Measurements from ENCODE around the gene ALOX15.

The ALOX15 gene

DNA sequence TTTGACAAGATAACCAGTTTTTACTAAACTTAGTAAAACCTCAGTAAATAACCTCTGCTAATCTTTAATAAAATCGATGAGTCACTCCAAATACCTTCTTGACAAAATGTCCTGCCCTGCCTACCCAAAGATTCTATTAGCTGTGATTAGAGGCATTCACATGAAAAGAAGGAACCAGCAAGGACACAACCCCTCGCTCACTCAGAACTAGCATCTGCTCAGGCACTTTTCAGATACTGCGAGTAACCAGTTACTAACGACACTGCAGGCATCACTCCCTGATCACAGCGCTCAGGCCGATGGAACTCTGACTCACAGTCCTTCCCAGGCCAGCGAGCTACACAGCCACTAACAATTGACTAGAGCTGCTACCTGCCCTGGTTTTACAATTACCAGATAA, 38.2 kb upstream of the ALOX15 start:
- no peaks in the 10 kb centered on the region for H4K20me1 ChIP-seq (ENCODE audit: low read depth, low read length)
- no peaks in the 10 kb centered on the region for H3K9me3 ChIP-seq (ENCODE audit: insufficient read depth, low read length)

DNA sequence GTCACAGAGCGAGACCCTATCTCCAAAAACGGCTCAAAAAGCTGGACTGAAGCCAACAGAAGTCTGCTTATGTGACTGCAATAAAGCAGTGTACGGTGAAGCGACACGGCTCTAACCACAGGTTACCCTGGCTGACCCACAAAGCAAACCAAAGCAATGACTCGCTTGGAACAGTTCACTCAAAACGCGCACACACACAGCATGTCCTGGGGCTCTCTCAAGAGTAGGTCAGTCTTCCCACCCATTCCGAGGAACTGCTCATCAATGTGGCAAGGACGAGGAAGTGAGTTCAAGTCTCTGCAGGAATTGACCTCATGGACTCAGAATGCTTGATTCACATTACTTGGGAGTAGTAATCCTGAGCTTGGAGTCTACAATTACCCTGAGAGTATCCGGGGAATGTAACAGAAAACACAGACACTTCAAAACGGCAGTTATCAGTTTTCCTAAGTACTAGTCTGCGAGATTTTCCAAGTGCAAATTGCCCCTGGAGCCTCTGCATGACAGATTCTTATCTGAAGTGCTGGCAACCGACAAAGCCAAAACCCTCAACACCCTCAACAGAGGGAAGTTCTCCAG, 37.1 kb upstream of the ALOX15 start:
- no peak overlapping the region for H3K4me3 ChIP-seq (ENCODE audit: insufficient read depth, low read length, poor library complexity, severe bottlenecking)
- TF ChIP-seq EZH2phosphoT487 (conservative IDR thresholded peaks at IDR 0.05; ENCODE audit: low read length), result no peak
- TF ChIP-seq, protein P1, sequence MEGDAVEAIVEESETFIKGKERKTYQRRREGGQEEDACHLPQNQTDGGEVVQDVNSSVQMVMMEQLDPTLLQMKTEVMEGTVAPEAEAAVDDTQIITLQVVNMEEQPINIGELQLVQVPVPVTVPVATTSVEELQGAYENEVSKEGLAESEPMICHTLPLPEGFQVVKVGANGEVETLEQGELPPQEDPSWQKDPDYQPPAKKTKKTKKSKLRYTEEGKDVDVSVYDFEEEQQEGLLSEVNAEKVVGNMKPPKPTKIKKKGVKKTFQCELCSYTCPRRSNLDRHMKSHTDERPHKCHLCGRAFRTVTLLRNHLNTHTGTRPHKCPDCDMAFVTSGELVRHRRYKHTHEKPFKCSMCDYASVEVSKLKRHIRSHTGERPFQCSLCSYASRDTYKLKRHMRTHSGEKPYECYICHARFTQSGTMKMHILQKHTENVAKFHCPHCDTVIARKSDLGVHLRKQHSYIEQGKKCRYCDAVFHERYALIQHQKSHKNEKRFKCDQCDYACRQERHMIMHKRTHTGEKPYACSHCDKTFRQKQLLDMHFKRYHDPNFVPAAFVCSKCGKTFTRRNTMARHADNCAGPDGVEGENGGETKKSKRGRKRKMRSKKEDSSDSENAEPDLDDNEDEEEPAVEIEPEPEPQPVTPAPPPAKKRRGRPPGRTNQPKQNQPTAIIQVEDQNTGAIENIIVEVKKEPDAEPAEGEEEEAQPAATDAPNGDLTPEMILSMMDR (IDR thresholded peaks at IDR 0.05; ENCODE audit: insufficient read depth, low read length, poor library complexity, severe bottlenecking), result no peak
- H3K36me3 ChIP-seq (ENCODE audit: low read length), result peaks cover 7% of the 10 kb centered on the region; the same call in 1 of the 2 replicates
- no peaks in the 10 kb centered on the region for H3K9me2 ChIP-seq (replicated peaks; ENCODE audit: insufficient read depth, low read length)
- no peaks in the 10 kb centered on the region for H3K27me3 ChIP-seq (ENCODE audit: low read length)
- no peaks in the 10 kb centered on the region for H3K9me3 ChIP-seq (ENCODE audit: insufficient read depth, low read length)
- no peaks in the 10 kb centered on the region for H3F3A ChIP-seq (ENCODE audit: insufficient read depth)
- no peak overlapping the region for H3K9ac ChIP-seq (ENCODE audit: low read length)
- H2AFZ ChIP-seq (ENCODE audit: low read depth, low read length, severe bottlenecking), result no peak overlapping the region
- H3K4me2 ChIP-seq (ENCODE audit: low read depth, low read length, poor library complexity, severe bottlenecking), result no peak overlapping the region
- H3K79me2 ChIP-seq (ENCODE audit: insufficient read depth, low read length), result no peaks in the 10 kb centered on the region
- H3K27ac ChIP-seq (ENCODE audit: low read depth, low read length), result no peak overlapping the region
- H4K20me1 ChIP-seq (ENCODE audit: low read depth, low read length), result no peaks in the 10 kb centered on the region

More for the DNA sequence above, 38.2 kb upstream of the ALOX15 start:
- no peak overlapping the region for H3K4me2 ChIP-seq (ENCODE audit: low read depth, low read length, poor library complexity, severe bottlenecking)
- no peaks in the 10 kb centered on the region for H3K79me2 ChIP-seq (ENCODE audit: insufficient read depth, low read length)
- H3K27ac ChIP-seq (ENCODE audit: low read depth, low read length), result no peak overlapping the region
- TF ChIP-seq EZH2phosphoT487 (conservative IDR thresholded peaks at IDR 0.05; ENCODE audit: low read length), result no peak
- TF ChIP-seq, protein P1 (IDR thresholded peaks at IDR 0.05; ENCODE audit: insufficient read depth, low read length, poor library complexity, severe bottlenecking), result no peak
- H3F3A ChIP-seq (ENCODE audit: insufficient read depth), result no peaks in the 10 kb centered on the region
- no peak overlapping the region for H3K9ac ChIP-seq (ENCODE audit: low read length)
- no peak overlapping the region for H3K4me3 ChIP-seq (ENCODE audit: insufficient read depth, low read length, poor library complexity, severe bottlenecking)
- no peaks in the 10 kb centered on the region for H3K27me3 ChIP-seq (ENCODE audit: low read length)
- H3K9me2 ChIP-seq (replicated peaks; ENCODE audit: insufficient read depth, low read length), result no peaks in the 10 kb centered on the region
- peaks cover 7% of the 10 kb centered on the region; the same call in 1 of the 2 replicates for H3K36me3 ChIP-seq (ENCODE audit: low read length)
- no peak overlapping the region for H2AFZ ChIP-seq (ENCODE audit: low read depth, low read length, severe bottlenecking)

DNA sequence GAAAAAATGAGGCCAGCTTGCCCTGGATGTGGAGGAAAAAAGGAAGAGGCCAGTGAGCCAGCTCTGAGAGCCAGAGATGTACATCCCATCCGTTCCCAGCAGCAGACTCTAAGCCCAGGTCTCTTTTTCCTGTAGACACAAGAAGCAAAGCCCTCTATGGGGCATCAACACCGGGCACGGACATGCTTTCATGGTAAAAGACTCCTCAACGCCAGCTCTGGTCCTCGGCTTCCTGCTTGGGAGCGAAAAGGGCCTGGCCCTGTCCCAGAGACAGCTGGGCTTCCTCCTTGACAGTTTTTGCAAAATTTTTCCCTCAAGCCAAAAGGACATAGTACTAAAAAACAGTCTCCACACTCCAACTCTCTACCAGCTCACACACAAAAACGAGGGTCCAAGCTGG, 35.3 kb upstream of the ALOX15 start:
- Histone ChIP-seq H3K9me3 (ENCODE audit: insufficient read depth, low read length) (no peaks in the 10 kb centered on the region), H4K20me1 (ENCODE audit: low read depth, low read length) (no peaks in the 10 kb centered on the region), H3K79me2 (ENCODE audit: insufficient read depth, low read length) (no peaks in the 10 kb centered on the region), H3F3A (ENCODE audit: insufficient read depth) (no peaks in the 10 kb centered on the region), H3K36me3 (ENCODE audit: low read length) (no peaks in the 10 kb centered on the region; the same call in 1 of the 2 replicates), H3K27ac (ENCODE audit: low read depth, low read length) (no peak overlapping the region), H3K27me3 (ENCODE audit: low read length) (no peaks in the 10 kb centered on the region), H3K4me2 (ENCODE audit: low read depth, low read length, poor library complexity, severe bottlenecking) (no peak overlapping the region), H2AFZ (ENCODE audit: low read depth, low read length, severe bottlenecking) (no peak overlapping the region), H3K9ac (ENCODE audit: low read length) (no peak overlapping the region), H3K9me2 (replicated peaks; ENCODE audit: insufficient read depth, low read length) (no peaks in the 10 kb centered on the region), H3K4me3 (ENCODE audit: insufficient read depth, low read length, poor library complexity, severe bottlenecking) (no peak overlapping the region)
- TF ChIP-seq, protein P1 (IDR thresholded peaks at IDR 0.05; ENCODE audit: insufficient read depth, low read length, poor library complexity, severe bottlenecking), result no peak
- TF ChIP-seq EZH2phosphoT487 (conservative IDR thresholded peaks at IDR 0.05; ENCODE audit: low read length), result no peak

All from SU-DHL-6 (cell line).